ENCODE data around the gene PLEKHA8.

DNA sequence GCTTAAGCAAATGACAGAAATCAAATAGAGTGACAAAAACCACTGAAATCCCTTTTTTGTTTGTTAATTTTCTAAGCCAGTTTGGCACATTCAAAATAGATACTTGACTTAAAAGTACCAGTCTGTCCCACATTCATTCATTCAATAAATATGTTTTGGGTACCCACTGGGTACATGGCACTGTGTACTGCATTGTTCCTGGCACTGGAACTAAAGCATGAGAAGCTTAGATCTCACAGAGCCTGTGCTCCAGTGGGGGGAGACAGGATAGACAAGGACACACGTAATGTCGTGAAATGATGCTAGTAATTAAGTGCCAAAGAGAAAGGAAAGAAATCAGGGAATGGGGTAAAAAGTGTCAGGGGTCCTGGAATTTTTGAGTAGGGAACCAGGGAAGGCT, 119.6 kb downstream of the PLEKHA8 start:
- TF ChIP-seq, protein P1, sequence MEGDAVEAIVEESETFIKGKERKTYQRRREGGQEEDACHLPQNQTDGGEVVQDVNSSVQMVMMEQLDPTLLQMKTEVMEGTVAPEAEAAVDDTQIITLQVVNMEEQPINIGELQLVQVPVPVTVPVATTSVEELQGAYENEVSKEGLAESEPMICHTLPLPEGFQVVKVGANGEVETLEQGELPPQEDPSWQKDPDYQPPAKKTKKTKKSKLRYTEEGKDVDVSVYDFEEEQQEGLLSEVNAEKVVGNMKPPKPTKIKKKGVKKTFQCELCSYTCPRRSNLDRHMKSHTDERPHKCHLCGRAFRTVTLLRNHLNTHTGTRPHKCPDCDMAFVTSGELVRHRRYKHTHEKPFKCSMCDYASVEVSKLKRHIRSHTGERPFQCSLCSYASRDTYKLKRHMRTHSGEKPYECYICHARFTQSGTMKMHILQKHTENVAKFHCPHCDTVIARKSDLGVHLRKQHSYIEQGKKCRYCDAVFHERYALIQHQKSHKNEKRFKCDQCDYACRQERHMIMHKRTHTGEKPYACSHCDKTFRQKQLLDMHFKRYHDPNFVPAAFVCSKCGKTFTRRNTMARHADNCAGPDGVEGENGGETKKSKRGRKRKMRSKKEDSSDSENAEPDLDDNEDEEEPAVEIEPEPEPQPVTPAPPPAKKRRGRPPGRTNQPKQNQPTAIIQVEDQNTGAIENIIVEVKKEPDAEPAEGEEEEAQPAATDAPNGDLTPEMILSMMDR (IDR thresholded peaks at IDR 0.05) = no peak
- TF ChIP-seq POLR2A (IDR thresholded peaks at IDR 0.05) = no peak

Measured in right lobe of liver (tissue), 4 donors.